ENCODE measurements around the gene STX7. TPM values are rescaled to one million over a fixed set of nuclear protein-coding genes. Genes with fewer than 3 reads are reported as not detected.
A peak's percentile ranks its signal among the peaks of the same experiment; 100 is the strongest.

Gene STX7
- total RNA-seq, 1 donor from 2014 or later = 33.5 TPM

DNA sequence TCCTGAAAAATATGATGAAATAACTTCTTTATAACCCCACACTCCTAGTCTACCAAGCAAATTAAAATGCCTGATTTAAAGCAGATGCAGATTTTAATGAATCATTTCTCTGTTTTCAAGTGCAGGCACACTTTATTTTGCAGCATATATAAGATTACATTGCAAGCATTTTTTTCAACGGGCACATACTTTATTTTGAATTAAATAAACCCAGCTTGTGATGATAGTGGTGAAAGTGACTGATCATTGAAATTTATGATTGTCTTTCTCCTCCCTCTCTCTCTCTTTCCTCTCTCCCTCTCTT is 99.5 kb downstream of the STX7 start:
- no peak for DNase-seq (ENCODE audit: low spot score)

DNA sequence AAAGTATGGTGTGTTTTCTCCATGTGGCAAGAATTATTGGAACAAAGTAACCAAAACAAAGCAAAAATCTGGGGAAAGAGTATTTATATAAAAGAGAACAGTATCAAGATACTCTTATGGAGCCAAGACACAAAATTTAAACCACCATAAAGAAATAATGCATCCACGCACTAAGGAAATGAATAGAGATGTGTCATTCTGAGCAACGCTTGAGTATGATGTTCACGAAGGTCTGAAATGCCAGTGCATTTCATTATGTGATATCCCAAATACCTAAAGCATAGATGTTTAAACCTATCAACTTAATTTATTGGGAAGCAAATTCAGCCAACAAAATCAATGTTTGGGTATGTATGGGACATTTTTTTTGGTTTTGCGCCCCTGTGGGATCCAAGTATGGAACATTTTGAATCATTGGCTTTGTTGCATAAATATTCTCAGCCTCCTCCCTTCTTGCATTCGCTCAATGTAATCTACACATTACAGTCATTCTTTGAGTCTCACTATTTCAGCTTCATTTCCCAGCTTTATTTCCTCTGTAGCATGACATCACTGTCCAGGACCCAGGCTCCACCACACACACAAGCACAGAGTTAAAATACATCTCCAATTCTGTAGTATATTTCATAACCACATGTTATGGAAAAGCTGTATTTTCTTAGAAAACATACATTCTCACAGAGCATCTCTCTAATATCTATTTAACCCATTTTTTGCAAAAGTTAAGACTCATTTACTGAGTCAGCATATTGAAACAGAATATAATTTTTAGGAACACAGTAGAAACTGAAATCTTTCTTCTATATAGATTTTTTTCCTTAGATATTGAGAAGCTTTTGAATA is 100.0 kb downstream of the STX7 start:
- DNase-seq (ENCODE audit: low spot score) = peak; percentile 3

DNA sequence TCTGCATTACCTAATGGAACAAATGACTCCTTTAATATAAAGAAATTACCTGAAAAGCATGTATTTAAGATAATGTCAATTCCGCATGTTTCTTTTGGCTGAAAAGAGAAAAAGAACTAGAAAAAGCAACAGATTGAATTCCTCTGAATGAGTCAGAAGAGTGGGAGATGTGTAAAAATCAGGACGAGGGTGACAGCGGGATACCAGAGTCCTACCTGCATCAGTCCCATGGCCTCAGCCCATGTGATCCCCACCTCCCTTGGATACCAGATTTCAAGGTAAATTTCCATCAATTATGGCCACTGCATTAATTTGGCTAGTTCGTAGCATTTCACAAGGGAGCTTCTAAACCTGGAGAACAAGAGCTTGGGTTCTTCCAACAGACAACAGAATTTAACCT is 101.6 kb downstream of the STX7 start:
- no peak for DNase-seq (ENCODE audit: low spot score)

DNA sequence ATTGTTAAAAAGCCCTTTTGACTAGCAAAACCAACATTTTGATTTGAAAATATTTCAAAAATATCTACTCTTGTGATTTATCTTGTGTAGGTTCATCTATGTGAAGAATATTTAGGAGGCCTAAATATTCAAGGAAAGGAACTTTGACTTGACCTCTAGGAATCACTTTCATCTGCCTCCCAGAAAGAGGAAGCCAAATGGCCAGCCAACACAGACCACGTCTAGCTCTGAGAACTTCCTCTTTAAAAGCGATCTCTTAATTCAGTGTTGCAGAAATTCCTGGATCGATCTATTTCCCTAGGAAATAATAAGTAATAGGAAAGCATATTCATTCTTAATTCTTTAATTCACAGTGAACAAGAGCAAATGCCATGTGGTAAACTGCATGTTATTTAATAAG is 102.1 kb downstream of the STX7 start:
- DNase-seq (ENCODE audit: low spot score) = no peak

DNA sequence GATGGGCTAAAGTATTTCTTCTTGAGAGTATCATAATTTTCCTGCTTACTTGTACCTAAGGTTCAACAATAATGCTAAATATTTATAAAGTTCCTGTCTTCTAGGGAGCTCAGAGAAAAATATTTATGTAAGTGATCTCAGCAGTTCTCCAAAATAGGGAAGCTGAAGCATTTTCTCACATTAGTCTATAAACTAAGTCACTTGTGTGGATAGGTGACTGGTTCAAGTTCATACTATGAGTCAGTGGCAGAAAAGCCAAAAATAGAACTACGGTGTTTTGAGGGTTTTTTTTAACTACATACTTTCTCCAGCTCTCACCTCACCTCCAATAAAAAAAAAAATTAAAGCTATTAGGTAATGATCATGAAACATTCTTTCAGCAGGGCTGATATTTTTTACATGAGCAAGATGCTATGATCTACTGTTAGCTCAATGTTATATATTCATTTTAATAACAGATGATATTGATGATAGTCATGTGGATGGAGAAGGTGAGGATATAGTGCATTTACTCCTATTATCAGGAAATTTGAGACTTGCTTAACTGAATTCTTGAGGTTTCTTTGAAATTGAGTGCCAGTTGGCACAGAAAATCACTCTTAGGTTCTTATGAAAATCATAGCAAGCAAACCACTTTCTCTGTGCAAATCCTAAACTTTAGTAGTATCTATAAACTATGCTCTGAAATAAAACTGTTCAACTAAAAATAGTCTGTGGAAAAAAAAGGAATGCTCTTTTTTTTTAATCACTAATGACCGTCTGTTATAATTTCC is 107.6 kb downstream of the STX7 start:
- DNase-seq (ENCODE audit: low spot score) = no peak

DNA sequence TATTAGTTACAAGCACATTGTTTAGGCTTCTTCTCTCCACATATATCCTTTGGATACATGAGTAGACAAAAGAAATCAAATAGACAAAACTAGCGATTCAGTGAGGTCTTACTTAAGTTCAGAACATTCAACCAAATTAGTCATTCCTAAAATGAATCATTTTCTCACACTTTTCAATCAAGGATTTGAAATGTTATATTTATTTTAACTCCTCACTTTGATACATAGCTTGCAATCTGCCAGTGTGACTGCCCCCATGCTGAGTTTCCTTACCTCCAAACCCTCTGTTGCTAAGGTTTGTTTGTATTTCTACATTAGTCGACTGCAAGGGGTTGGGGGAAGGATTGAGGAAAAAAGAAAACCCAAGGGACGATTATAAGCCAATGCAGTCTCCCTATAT is 108.2 kb downstream of the STX7 start:
- DNase-seq (ENCODE audit: low spot score) = no peak

DNA sequence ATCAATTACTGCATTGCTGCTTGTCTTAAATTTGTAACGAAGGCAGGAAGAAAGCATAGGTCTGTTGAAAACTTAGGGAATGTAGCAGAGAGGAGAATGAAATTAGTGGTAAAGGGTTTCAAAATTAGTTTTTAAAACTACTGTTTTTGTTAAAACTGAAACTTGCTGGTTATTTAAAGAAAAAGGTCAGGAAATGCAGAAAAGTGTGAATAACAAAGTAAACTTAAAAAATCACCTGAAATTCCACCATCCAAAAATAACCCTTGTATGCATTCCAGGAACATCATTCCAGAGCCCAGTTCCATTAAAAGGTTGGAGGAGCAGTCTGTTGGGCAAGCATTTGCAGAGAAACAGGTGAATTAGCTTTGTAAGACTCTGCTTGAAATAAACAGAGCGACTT is 108.6 kb downstream of the STX7 start:
- no peak for DNase-seq (ENCODE audit: low spot score)

DNA sequence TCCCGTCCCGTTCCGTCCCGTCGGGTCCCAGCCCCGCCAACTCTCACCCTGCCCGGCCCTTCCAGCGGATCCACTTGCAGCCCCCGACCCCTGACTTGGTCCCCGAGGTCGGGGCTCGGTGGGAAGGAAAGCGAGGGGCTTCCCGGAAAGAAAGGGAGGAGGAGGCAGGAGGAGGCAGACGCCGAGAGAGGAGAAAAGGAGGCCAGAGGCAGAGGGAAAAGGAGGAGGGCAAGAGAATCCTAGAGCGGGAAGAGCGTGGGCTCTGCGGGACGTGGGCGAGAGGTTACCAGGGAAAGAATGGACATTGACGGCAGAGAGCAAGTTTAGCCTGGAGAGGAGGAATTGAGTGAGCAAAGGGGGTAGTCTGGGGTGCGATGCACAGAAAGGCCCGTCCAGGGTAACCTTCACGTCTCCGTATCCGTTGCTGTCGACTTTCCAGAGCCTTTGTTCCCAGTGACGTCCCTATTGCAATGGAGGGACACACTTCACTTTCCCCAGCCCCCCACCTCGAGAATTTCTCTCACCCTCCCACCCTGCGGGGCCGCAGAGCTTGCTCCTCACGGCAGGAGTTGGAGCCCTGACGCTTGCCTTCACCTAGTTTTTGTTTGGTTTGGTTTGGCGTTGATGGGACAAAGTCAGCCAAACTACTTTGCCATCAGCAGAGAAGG is 111.2 kb downstream of the STX7 start:
- peak; percentile 1 for DNase-seq (ENCODE audit: low spot score)

DNA sequence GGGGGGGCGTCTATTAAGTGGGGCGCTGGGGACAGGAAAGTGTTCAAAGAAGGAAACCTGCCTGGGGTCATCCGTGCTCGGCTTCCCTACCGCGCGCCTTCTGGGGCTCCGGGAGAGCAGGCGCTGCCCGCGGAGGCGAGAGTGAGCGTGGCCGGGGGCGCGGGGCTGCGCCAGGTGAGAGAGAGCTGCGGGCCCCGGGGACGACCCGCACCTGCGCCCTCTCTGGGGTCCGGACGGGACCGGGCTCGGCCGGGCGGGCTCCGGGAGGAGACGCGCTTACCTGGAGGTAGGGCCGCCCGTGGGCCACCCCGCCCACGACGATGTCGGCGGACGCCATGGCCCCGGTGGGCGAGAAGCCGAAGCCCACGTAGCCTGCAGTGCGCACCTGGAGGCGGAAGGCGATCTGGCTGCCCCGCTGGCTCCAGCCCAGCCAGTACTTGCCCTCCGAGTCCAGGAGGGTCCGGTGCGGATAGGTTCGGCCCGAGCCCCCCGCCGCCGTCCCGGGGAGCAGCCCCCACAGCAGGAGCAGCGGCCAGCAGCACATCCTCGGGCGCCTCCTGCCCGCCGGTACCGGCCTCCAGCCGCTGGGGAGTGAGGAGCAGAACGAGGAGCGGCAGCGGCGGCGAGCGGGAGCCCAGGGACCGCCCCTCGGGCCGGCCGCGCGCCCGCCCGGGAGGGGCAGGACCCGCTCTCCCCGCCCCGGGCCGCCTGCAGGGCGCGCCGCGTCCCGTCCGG is 111.9 kb downstream of the STX7 start, which contains the start of gene MOXD1:
MOXD1 (minus strand) TSS at position 593 of the 735 bp plus-strand sequence; CDS start at position 544, 49 bp downstream.
- peak; percentile 45 for DNase-seq (ENCODE audit: low spot score)

DNA sequence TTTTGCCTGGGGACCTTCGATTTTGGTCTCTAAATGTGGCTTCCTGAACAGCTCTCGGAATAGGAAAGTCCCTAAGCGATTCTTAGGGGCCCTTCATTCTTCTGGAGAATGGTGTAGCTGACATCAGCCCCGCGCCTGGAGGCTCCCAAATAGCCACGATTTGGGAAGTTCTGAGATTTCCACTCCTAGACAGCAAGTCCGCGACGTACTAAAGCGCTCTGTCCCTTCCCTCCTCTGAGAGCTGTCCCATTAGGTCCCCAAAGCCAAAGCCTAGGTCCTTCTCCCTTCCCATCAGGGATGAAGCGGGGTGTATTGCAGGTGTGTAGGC is 112.4 kb downstream of the STX7 start:
- DNase-seq (ENCODE audit: low spot score) = peak; percentile 4

DNA sequence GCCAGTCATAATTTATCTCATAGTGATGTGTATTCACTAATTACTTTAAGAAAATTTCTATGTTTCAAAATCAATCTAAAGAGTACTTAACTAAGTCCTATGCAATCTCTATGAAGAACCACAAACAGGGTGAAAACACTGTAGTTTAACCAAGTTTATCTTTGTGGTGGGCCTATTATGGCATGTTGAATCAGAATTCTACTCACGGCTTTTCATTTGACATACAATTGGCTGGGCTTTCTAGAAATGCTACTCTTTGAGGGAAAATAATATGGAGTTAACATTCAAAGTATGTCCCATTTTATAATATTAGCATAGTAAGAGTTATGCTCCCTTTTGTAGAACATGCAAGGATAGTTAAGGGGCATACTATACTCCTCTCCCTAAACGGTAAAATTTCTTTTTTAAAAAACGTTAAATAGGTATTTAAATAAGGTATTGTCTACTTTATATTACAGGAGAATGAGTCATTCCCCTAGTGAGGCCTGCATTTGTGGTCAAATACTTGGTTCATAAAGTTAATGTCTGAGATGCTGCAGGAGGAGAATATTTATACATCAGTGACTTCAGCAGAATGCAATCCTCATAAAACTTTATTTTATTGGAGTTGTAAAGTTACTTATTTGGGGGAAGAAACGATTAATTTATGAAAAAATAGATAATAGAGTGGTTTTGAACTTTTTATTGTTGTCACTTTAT is 113.4 kb downstream of the STX7 start:
- peak; percentile 37 for DNase-seq (ENCODE audit: low spot score)

Other genes with a start within 250 kb of the STX7 start
- gene MOXD1, start 111.6 kb downstream of the STX7 start, total RNA-seq (ENCODE audit: insufficient read depth, low replicate concordance) = 3.4 TPM
- not detected for gene TAAR9, start 25.2 kb upstream of the STX7 start, total RNA-seq (ENCODE audit: insufficient read depth, low replicate concordance)
- gene TAAR8, start 39.6 kb upstream of the STX7 start, total RNA-seq (ENCODE audit: insufficient read depth, low replicate concordance) = not detected
- gene TAAR6, start 57.2 kb upstream of the STX7 start, total RNA-seq (ENCODE audit: insufficient read depth, low replicate concordance) = not detected
- gene TAAR5, start 76.6 kb upstream of the STX7 start, total RNA-seq (ENCODE audit: insufficient read depth, low replicate concordance) = not detected
- 2.4 TPM for gene TAAR2, start 111.2 kb upstream of the STX7 start, total RNA-seq (ENCODE audit: insufficient read depth, low replicate concordance)
- not detected for gene TAAR1, start 146.1 kb upstream of the STX7 start, total RNA-seq (ENCODE audit: insufficient read depth, low replicate concordance)
- gene VNN1, start 200.9 kb upstream of the STX7 start, total RNA-seq (ENCODE audit: insufficient read depth, low replicate concordance) = 1.4 TPM
- 3.1 TPM for gene VNN2, start 244.8 kb upstream of the STX7 start, total RNA-seq (ENCODE audit: insufficient read depth, low replicate concordance)